Neural cell (in vitro differentiated cells): ENCODE data around the gene RGS14. TPM values are rescaled to one million over a fixed set of nuclear protein-coding genes. Genes with fewer than 3 reads are reported as not detected.
A peak's percentile ranks its signal among the peaks of the same experiment; 100 is the strongest.

ENCODE experiments used
- H2AFZ ChIP-seq: fragments of 200-600, 300-800 bp; sonication (generic), shearing (Covaris generic); 2 replicates; pipeline ENCODE4 v1.6.0; 2014; ENCODE audit warnings: low read depth, mild to moderate bottlenecking, antibody characterized with exemption, low read length, moderate library complexity
- H3F3A ChIP-seq: fragments of 200-600 bp; shearing (Covaris generic); 2 replicates; pipeline ENCODE4 v1.6.1; 2016; ENCODE audit warnings: mild to moderate bottlenecking, moderate library complexity, mixed read lengths, antibody characterized with exemption, low read length; ENCODE audit not compliant: insufficient read depth, poor library complexity, severe bottlenecking
- H3K27ac ChIP-seq: fragments of 200-600, 300-800 bp; sonication (generic), shearing (Covaris generic); 2 replicates; pipeline ENCODE4 v1.5.1; 2014; ENCODE audit warnings: mild to moderate bottlenecking, low read length, moderate library complexity
- H3K27me3 ChIP-seq: fragments of 300-800, 200-600 bp; sonication (generic), shearing (Covaris generic); 2 replicates; pipeline ENCODE4 v1.6.0; 2014; ENCODE audit warnings: mild to moderate bottlenecking, low read depth, low read length, moderate library complexity; ENCODE audit not compliant: insufficient read depth
- H3K36me3 ChIP-seq: fragments of 300-800, 200-600 bp; sonication (generic), shearing (Covaris generic); 2 replicates; pipeline ENCODE4 v1.5.1; 2014; ENCODE audit warnings: mild to moderate bottlenecking, antibody characterized with exemption, low read length, moderate library complexity; ENCODE audit not compliant: insufficient read depth
- H3K4me2 ChIP-seq: fragments of 300-800, 200-600 bp; sonication (generic), shearing (Covaris generic); 2 replicates; pipeline ENCODE4 v1.6.0; 2014; ENCODE audit warnings: mild to moderate bottlenecking, low read length
- H3K4me3 ChIP-seq: fragments of 300-800, 200-600 bp; sonication (generic), shearing (Covaris generic); 2 replicates; pipeline ENCODE4 v1.5.1; 2014; ENCODE audit warnings: mild to moderate bottlenecking, low read length, moderate library complexity
- H3K79me2 ChIP-seq: fragments of 200-600 bp; shearing (Covaris generic); replicated peaks from 2 replicates; pipeline ENCODE4 v1.6.0; 2014; ENCODE audit warnings: mild to moderate bottlenecking, low read length, moderate library complexity; ENCODE audit not compliant: insufficient read depth
- H3K9ac ChIP-seq: fragments of 300-800, 200-600 bp; sonication (generic), shearing (Covaris generic); 2 replicates; pipeline ENCODE4 v1.6.1; 2016; ENCODE audit warnings: mild to moderate bottlenecking, low read length, mixed read lengths
- H3K9me2 ChIP-seq: fragments of 200-600 bp; shearing (Covaris generic); 2 replicates; pipeline ENCODE4 v1.6.1; 2016; ENCODE audit warnings: mild to moderate bottlenecking, low read length, mixed read lengths; ENCODE audit not compliant: insufficient read depth
- H3K9me3 ChIP-seq: fragments of 200-600, 300-800 bp; sonication (generic), shearing (Covaris generic); 2 replicates; pipeline ENCODE4 v1.6.1; 2016; ENCODE audit warnings: mild to moderate bottlenecking, mixed run types, low read length, moderate library complexity, mixed read lengths
- H4K20me1 ChIP-seq: fragments of 200-600 bp; shearing (Covaris generic); 2 replicates; pipeline ENCODE4 v1.6.1; 2016; ENCODE audit warnings: mild to moderate bottlenecking, mixed run types; ENCODE audit not compliant: insufficient read depth
- EP300 ChIP-seq: fragments of 450-650 bp; conservative IDR thresholded peaks from 2 replicates; pipeline ENCODE4 v1.6.1; 2014; ENCODE audit warnings: antibody characterized with exemption, mild to moderate bottlenecking, moderate library complexity; ENCODE audit not compliant: poor library complexity, severe bottlenecking
- EZH2 ChIP-seq: fragments of 200-600, 300-800 bp; shearing (Covaris generic), sonication (generic); IDR thresholded peaks from 2 replicates; pipeline ENCODE4 v1.6.1; 2014; ENCODE audit warnings: antibody characterized with exemption, low read length, borderline replicate concordance, mild to moderate bottlenecking; ENCODE audit not compliant: insufficient read depth, poor library complexity, severe bottlenecking
- MXI1 ChIP-seq: fragments of 450-650 bp; conservative IDR thresholded peaks from 2 replicates; pipeline ENCODE4 v1.6.1; 2014; ENCODE audit warnings: antibody characterized with exemption, mild to moderate bottlenecking; ENCODE audit not compliant: poor library complexity, severe bottlenecking
- POLR2AphosphoS5 ChIP-seq: IDR thresholded peaks from 2 replicates; pipeline ENCODE4 v1.6.1; 2012
- RAD21 ChIP-seq: fragments of 450-650 bp; conservative IDR thresholded peaks from 2 replicates; pipeline ENCODE4 v1.6.1; 2014; ENCODE audit warnings: antibody characterized with exemption, mild to moderate bottlenecking, moderate library complexity
- SMC3 ChIP-seq: fragments of 450-650 bp; conservative IDR thresholded peaks from 2 replicates; pipeline ENCODE4 v1.6.1; 2014; ENCODE audit warnings: antibody characterized with exemption, mild to moderate bottlenecking, moderate library complexity; ENCODE audit not compliant: poor library complexity
- TAF1 ChIP-seq: IDR thresholded peaks from 2 replicates; pipeline ENCODE4 v1.6.1; 2012; ENCODE audit warnings: low read depth
- polyA plus RNA-seq: library from polyadenylated mRNA; depleted of rRNA; stranded (reverse); fragments of >200 nt; gene quantifications from 2 replicates; pipeline ENCODE4 v1.2.3, GENCODE V29; 2014
- TF ChIP-seq, protein P1 (sequence below): IDR thresholded peaks from 2 replicates; pipeline ENCODE4 v1.6.1; 2012; ENCODE audit warnings: borderline replicate concordance
- TF ChIP-seq, protein P2 (sequence below): fragments of 450-650 bp; IDR thresholded peaks from 2 replicates; pipeline ENCODE4 v1.5.1; 2014; ENCODE audit warnings: antibody characterized with exemption, mild to moderate bottlenecking, moderate library complexity; ENCODE audit not compliant: poor library complexity, severe bottlenecking

Gene RGS14
- polyA plus RNA-seq, 1 donor from 2014 or later = 32.3 TPM

DNA sequence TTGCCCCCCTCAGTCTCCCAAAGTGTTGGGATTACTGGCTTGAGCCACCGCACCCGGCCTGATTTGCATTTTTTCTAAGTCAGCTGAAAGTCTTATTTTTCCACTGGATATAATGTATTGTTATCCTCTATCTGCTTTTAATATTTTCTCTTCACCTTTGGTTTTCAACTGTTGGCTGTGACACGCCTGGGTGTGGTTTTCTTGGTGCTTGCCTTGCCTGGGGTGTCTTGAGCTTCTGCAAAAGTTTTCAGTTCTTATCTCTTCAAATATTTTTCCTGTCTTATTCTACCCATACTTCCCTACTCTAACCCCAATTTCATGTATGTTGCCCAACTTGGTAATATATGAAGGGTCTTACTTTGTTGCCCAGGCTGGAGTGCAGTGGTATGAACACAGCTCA is 41.7 kb upstream of the RGS14 start:
- TF ChIP-seq TAF1 (no peak), SMC3 (no peak), RAD21 (no peak), MXI1 (no peak), POLR2AphosphoS5 (no peak), EP300 (no peak), EZH2 (no peak)
- TF ChIP-seq, protein P1, sequence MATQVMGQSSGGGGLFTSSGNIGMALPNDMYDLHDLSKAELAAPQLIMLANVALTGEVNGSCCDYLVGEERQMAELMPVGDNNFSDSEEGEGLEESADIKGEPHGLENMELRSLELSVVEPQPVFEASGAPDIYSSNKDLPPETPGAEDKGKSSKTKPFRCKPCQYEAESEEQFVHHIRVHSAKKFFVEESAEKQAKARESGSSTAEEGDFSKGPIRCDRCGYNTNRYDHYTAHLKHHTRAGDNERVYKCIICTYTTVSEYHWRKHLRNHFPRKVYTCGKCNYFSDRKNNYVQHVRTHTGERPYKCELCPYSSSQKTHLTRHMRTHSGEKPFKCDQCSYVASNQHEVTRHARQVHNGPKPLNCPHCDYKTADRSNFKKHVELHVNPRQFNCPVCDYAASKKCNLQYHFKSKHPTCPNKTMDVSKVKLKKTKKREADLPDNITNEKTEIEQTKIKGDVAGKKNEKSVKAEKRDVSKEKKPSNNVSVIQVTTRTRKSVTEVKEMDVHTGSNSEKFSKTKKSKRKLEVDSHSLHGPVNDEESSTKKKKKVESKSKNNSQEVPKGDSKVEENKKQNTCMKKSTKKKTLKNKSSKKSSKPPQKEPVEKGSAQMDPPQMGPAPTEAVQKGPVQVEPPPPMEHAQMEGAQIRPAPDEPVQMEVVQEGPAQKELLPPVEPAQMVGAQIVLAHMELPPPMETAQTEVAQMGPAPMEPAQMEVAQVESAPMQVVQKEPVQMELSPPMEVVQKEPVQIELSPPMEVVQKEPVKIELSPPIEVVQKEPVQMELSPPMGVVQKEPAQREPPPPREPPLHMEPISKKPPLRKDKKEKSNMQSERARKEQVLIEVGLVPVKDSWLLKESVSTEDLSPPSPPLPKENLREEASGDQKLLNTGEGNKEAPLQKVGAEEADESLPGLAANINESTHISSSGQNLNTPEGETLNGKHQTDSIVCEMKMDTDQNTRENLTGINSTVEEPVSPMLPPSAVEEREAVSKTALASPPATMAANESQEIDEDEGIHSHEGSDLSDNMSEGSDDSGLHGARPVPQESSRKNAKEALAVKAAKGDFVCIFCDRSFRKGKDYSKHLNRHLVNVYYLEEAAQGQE = no peak
- TF ChIP-seq, protein P2, sequence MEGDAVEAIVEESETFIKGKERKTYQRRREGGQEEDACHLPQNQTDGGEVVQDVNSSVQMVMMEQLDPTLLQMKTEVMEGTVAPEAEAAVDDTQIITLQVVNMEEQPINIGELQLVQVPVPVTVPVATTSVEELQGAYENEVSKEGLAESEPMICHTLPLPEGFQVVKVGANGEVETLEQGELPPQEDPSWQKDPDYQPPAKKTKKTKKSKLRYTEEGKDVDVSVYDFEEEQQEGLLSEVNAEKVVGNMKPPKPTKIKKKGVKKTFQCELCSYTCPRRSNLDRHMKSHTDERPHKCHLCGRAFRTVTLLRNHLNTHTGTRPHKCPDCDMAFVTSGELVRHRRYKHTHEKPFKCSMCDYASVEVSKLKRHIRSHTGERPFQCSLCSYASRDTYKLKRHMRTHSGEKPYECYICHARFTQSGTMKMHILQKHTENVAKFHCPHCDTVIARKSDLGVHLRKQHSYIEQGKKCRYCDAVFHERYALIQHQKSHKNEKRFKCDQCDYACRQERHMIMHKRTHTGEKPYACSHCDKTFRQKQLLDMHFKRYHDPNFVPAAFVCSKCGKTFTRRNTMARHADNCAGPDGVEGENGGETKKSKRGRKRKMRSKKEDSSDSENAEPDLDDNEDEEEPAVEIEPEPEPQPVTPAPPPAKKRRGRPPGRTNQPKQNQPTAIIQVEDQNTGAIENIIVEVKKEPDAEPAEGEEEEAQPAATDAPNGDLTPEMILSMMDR = no peak
- Histone ChIP-seq H3K9ac (no peak overlapping the region), H3F3A (no peaks in the 10 kb centered on the region), H2AFZ (no peak overlapping the region), H4K20me1 (no peaks in the 10 kb centered on the region), H3K79me2 (no peaks in the 10 kb centered on the region), H3K4me2 (no peak overlapping the region), H3K27ac (no peak overlapping the region), H3K9me2 (no peaks in the 10 kb centered on the region), H3K36me3 (no peaks in the 10 kb centered on the region), H3K9me3 (no peaks in the 10 kb centered on the region), H3K27me3 (no peaks in the 10 kb centered on the region), H3K4me3 (no peak overlapping the region)

DNA sequence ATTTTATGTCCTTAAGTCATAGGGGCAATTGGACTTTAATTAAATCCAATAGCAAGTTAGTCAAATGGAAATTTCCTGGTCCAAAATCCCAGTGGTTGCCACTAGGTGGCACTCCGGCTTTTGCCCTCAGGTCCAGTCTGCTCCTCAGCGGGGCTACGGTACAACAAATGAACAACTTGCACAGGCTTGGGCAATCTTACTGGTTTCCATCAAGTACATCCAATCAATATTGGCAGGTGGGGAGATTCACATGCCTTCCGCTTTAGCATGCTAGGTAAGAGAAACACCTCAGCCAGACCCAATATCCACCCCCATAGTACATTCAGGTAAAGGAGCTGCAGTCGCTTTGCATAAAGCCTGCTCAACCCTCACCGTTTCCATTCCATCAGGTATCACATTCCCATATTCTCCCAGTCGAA is 39.8 kb upstream of the RGS14 start:
- H3K4me2 ChIP-seq = no peak overlapping the region
- no peaks in the 10 kb centered on the region for H3K9me2 ChIP-seq
- TF ChIP-seq EP300 (no peak), SMC3 (peak; percentile 75), TAF1 (no peak), MXI1 (no peak), POLR2AphosphoS5 (no peak), RAD21 (peak; percentile 77)
- TF ChIP-seq, protein P2 = peak; percentile 84

More for the DNA sequence above, 39.8 kb upstream of the RGS14 start:
- H3K4me3 ChIP-seq = no peak overlapping the region
- no peaks in the 10 kb centered on the region for H3K27me3 ChIP-seq
- no peaks in the 10 kb centered on the region for H3K79me2 ChIP-seq
- no peak overlapping the region for H3K9ac ChIP-seq
- no peaks in the 10 kb centered on the region for H4K20me1 ChIP-seq
- H3K9me3 ChIP-seq = no peaks in the 10 kb centered on the region
- H3K36me3 ChIP-seq = no peaks in the 10 kb centered on the region
- no peak overlapping the region for H3K27ac ChIP-seq
- no peaks in the 10 kb centered on the region for H3F3A ChIP-seq
- no peak overlapping the region for H2AFZ ChIP-seq
